IMR-90 (cell line): ENCODE results near the gene OR7G2. TPM values are rescaled to one million over a fixed set of nuclear protein-coding genes. Genes with fewer than 3 reads are reported as not detected.

ENCODE experiments used
- ATAC-seq: fragments of 200-7000 bp; cut with Tn5 transposase; 2 replicates; pipeline ENCODE4 v1.9.1; 2020; ENCODE audit warnings: low read depth, mild to moderate bottlenecking, moderate library complexity
- BruUV-seq: library from RNA; stranded (reverse); fragments of 400-500 nt; replicated peaks from 2 replicates; lab custom pipeline; 2021; lab: Mats Ljungman, UMichigan
- CTCF ChIA-PET: fragments of 300-600 bp; formaldehyde crosslinking; extraction: SDS; loops from one replicate; lab custom pipeline; 2021; ENCODE audit warnings: antibody characterized with exemption; lab: Yijun Ruan, JAX
- POLR2A ChIA-PET: fragments of 300-600 bp; sonication (Branson Sonifier 250); formaldehyde crosslinking; loops from one replicate; lab custom pipeline; 2022; ENCODE audit warnings: antibody characterized with exemption; ENCODE audit not compliant: unreplicated experiment; lab: Charles Lee
- DNase-seq: peaks from one replicate; pipeline ENCODE4 v3.0.0; 2013
- H2AFZ ChIP-seq: replicated peaks from 2 replicates; pipeline ENCODE3; 2013; ENCODE audit warnings: low read length, mild to moderate bottlenecking; ENCODE audit not compliant: poor library complexity
- H2AK5ac ChIP-seq: 2 replicates; pipeline ENCODE4 v1.6.1; 2013; ENCODE audit warnings: low read depth, low read length, inconsistent platforms
- H2AK9ac ChIP-seq: replicated peaks from 2 replicates; pipeline ENCODE3; 2013; ENCODE audit warnings: mild to moderate bottlenecking, low read depth, low read length, moderate library complexity; ENCODE audit not compliant: poor library complexity
- H2BK120ac ChIP-seq: 2 replicates; pipeline ENCODE4 v1.6.1; 2013; ENCODE audit warnings: low read depth, low read length, inconsistent platforms
- H2BK15ac ChIP-seq: 3 replicates; pipeline ENCODE4 v1.6.1; 2013; ENCODE audit warnings: low read depth, low read length, inconsistent platforms
- H2BK20ac ChIP-seq: 2 replicates; pipeline ENCODE4 v1.6.1; 2013; ENCODE audit warnings: low read depth, mild to moderate bottlenecking, inconsistent platforms, low read length, moderate library complexity
- H2BK5ac ChIP-seq: 2 replicates; pipeline ENCODE4 v1.6.1; 2013; ENCODE audit warnings: mild to moderate bottlenecking, low read depth, low read length, inconsistent platforms; ENCODE audit not compliant: poor library complexity, severe bottlenecking
- H3K14ac ChIP-seq: replicated peaks from 2 replicates; pipeline ENCODE4 v1.6.1; 2013; ENCODE audit warnings: low read depth, low read length, inconsistent platforms
- H3K18ac ChIP-seq: 2 replicates; pipeline ENCODE4 v1.6.1; 2013; ENCODE audit warnings: low read depth, low read length, control low read depth
- H3K23ac ChIP-seq: 2 replicates; pipeline ENCODE4 v1.6.1; 2013; ENCODE audit warnings: low read depth, low read length, inconsistent platforms
- H3K27ac ChIP-seq: 2 replicates; pipeline ENCODE4 v1.5.1; 2013; ENCODE audit warnings: mild to moderate bottlenecking, control low read depth, low read length; ENCODE audit not compliant: insufficient read depth
- H3K27me3 ChIP-seq: 2 replicates; pipeline ENCODE4 v1.6.1; 2013; ENCODE audit warnings: low read length; ENCODE audit not compliant: control insufficient read depth, insufficient read depth
- H3K36me3 ChIP-seq: 2 replicates; pipeline ENCODE4 v1.6.1; 2013; ENCODE audit warnings: low read length, mixed read lengths; ENCODE audit not compliant: control insufficient read depth, insufficient read depth
- H3K4ac ChIP-seq: 2 replicates; pipeline ENCODE4 v1.6.1; 2013; ENCODE audit warnings: low read depth, low read length, inconsistent platforms
- H3K4me1 ChIP-seq: 2 replicates; pipeline ENCODE4 v1.6.1; 2013; ENCODE audit warnings: low read length, mixed read lengths; ENCODE audit not compliant: control insufficient read depth, insufficient read depth
- H3K4me2 ChIP-seq: 2 replicates; pipeline ENCODE4 v1.6.1; 2013; ENCODE audit warnings: low read depth, mild to moderate bottlenecking, control low read depth, low read length, moderate library complexity
- H3K4me3 ChIP-seq: 2 replicates; pipeline ENCODE4 v1.5.1; 2013; ENCODE audit warnings: low read depth, mild to moderate bottlenecking, control low read depth, low read length, moderate library complexity; ENCODE audit not compliant: insufficient read depth
- H3K56ac ChIP-seq: 2 replicates; pipeline ENCODE4 v1.6.1; 2013; ENCODE audit warnings: low read length, inconsistent platforms; ENCODE audit not compliant: insufficient read depth; ENCODE audit errors: extremely low read depth
- H3K79me1 ChIP-seq, 2 experiments: 2 replicates each; pipeline ENCODE4 v1.6.1; 2013; ENCODE audit warnings: low read length in 2 of 2, inconsistent platforms in 1 of 2, low read depth in 1 of 2
- H3K9ac ChIP-seq: 2 replicates; pipeline ENCODE4 v1.6.1; 2013; ENCODE audit warnings: low read depth, low read length, control low read depth
- H3K9me1 ChIP-seq: 2 replicates; pipeline ENCODE4 v1.6.1; 2013; ENCODE audit warnings: low read length, inconsistent platforms; ENCODE audit not compliant: insufficient read depth
- H3K9me3 ChIP-seq: 2 replicates; pipeline ENCODE4 v1.6.1; 2013; ENCODE audit warnings: low read length; ENCODE audit not compliant: control insufficient read depth, insufficient read depth
- H4K20me1 ChIP-seq: 2 replicates; pipeline ENCODE4 v1.6.1; 2013; ENCODE audit warnings: low read length, inconsistent platforms; ENCODE audit not compliant: insufficient read depth
- H4K5ac ChIP-seq: 2 replicates; pipeline ENCODE4 v1.6.1; 2013; ENCODE audit warnings: mild to moderate bottlenecking, low read depth, low read length, control low read depth
- H4K8ac ChIP-seq, 2 experiments: 2 replicates each; pipeline ENCODE4 v1.6.1; 2013; ENCODE audit warnings: low read depth in 2 of 2, low read length in 2 of 2, control low read depth in 1 of 2, inconsistent platforms in 1 of 2
- H4K91ac ChIP-seq: 2 replicates; pipeline ENCODE4 v1.6.1; 2013; ENCODE audit warnings: low read depth, low read length, inconsistent platforms; ENCODE audit not compliant: insufficient read depth
- MAZ ChIP-seq: IDR thresholded peaks from 2 replicates; pipeline ENCODE4 v1.6.1; 2012; ENCODE audit warnings: low read depth, mild to moderate bottlenecking, low read length, improper control_type of control experiment, moderate library complexity, borderline replicate concordance
- MXI1 ChIP-seq: IDR thresholded peaks from 2 replicates; pipeline ENCODE4 v1.6.1; 2012; ENCODE audit warnings: low read depth, mild to moderate bottlenecking, low read length, moderate library complexity, borderline replicate concordance
- POLR2A ChIP-seq: IDR thresholded peaks from 2 replicates; pipeline ENCODE4 v1.6.1; 2012; ENCODE audit warnings: mild to moderate bottlenecking, low read depth, low read length
- RFX5 ChIP-seq: IDR thresholded peaks from 2 replicates; pipeline ENCODE4 v1.8.0; 2012; ENCODE audit warnings: low read depth, mild to moderate bottlenecking, low read length, moderate library complexity
- USF2 ChIP-seq: fragments of 150-350 bp; IDR thresholded peaks from 2 replicates; pipeline ENCODE4 v1.6.1; 2017; ENCODE audit warnings: mild to moderate bottlenecking, antibody characterized with exemption, low read length, low read depth
- WGBS, 2 experiments: methylation state at CpG; one replicate each; pipeline versions ENCODE4 v1.1.5 to v1.1.7; 2013; ENCODE audit warnings: missing lambda C conversion rate in 2 of 2; ENCODE audit not compliant: insufficient read length in 1 of 2; ENCODE audit errors: extremely low coverage in 2 of 2; 5-methylcytosine and 5-hydroxymethylcytosine counted together
- dilution Hi-C: fragments of 300-500 bp; cut with HindIII; formaldehyde crosslinking; loops from one replicate; pipeline ENCODE4 v1.14.3; 2018; ENCODE audit warnings: low sequenced_read_pairs; ENCODE audit not compliant: unreplicated experiment
- in situ Hi-C: fragments of 300-500 bp; cut with MboI; formaldehyde crosslinking; loops from 3 replicates; pipeline ENCODE4 v1.14.3; 2019; ENCODE audit warnings: low sequenced_read_pairs, inconsistent platforms, mixed read lengths
- intact Hi-C: fragments of 100-400 bp; cut with micrococcal nuclease; formaldehyde crosslinking; loops from 2 replicates; pipeline ENCODE4 v1.10.0; 2022
- polyA plus RNA-seq, 3 experiments: library from polyadenylated mRNA; depleted of rRNA; stranded (reverse); fragments of >200 nt; gene quantifications; 2 replicates each; pipeline ENCODE4 v1.2.3, GENCODE V29; 2012; ENCODE audit warnings: low replicate concordance in 1 of 3
- total RNA-seq: library from RNA; depleted of rRNA; stranded (reverse); fragments of >200 nt; gene quantifications from 2 replicates; pipeline ENCODE4 v1.2.3, GENCODE V29; 2012

The OR7G2 gene
- total and polyA plus RNA-seq, 2 of the 4 experiments (the other 2 are of a cell fraction): not detected

DNA sequence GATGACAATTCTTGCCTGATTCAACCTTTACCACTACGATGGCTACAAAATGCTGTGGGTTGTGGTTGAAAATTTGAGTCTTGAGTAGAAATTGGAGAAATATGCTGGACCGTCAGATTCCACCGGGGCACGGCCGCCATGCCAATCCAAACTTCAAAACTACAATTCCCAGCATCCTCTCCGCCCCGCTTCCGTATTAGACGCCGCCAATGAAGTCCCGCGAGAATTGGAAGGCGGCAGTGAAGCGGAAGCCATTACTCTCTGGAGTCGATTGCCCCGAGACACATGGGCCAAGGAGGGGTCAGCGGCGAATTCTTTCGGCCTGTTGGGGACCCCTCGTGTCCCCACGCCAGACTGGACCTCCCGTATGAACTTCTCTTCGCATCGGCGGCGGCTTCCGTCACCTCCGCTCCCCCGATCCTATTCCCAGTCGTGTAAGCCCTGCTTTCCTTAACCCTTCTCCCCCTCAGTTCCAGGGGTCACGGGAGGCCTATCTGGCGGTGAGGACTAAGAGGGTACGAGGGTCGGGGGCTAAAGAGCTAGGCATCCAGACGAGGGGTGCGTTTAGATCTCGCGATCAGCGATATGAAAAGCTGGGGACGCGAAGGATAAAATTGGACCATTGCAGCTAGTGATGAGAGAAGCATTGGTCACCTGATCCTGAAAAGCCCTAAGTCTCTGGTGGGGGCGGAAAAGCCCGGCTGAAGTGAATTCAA lies 33.0 kb upstream of the OR7G2 start, which contains the start of gene ZNF317:
TSS of gene ZNF317 (plus strand) at position 239 of the 716 bp plus-strand sequence. CDS start 15,620 bp downstream, outside the sequence.
- Histone ChIP-seq H3K4me1 (no peaks in the 10 kb centered on the region), H3K4me3 (peak within 1 kb of the TSS; percentile 88), H3K9me3 (peaks cover 8% of the 10 kb centered on the region), H3K56ac (peak within 1 kb of the TSS; percentile 84), H3K4me2 (peak within 1 kb of the TSS; percentile 89), H2AK9ac (peak within 1 kb of the TSS; percentile 91), H3K36me3 (peaks cover 3% of the 10 kb centered on the region), H3K27ac (peak within 1 kb of the TSS; percentile 93), H2AFZ (peak within 1 kb of the TSS; percentile 93), H3K23ac (peak within 1 kb of the TSS; percentile 61; the same call in 1 of the 2 replicates), H3K14ac (peak within 1 kb of the TSS; percentile 96), H2AK5ac (peak within 1 kb of the TSS; percentile 81), H2BK20ac (no peak within 1 kb of the TSS), H4K91ac (peak within 1 kb of the TSS; percentile 72), H3K18ac (peak within 1 kb of the TSS; percentile 68), H4K5ac (peak within 1 kb of the TSS; percentile 80), H2BK120ac (no peak within 1 kb of the TSS), H4K20me1 (no peaks in the 10 kb centered on the region), H3K27me3 (no peaks in the 10 kb centered on the region), H3K4ac (peak within 1 kb of the TSS; percentile 86), H4K8ac (peak within 1 kb of the TSS; percentile 98 to 99), H2BK5ac (peak within 1 kb of the TSS; percentile 70), H3K79me1 (peaks cover 0 to 5% of the 10 kb centered on the region in 2 experiments; a peak in 3 of 4 replicates), H2BK15ac (no peak within 1 kb of the TSS; the same call in 2 of the 3 replicates), H3K9me1 (no peaks in the 10 kb centered on the region), H3K9ac (peak within 1 kb of the TSS; percentile 98)
- ATAC-seq (peak; percentile 97), DNase-seq (peak; percentile 88)
- in situ Hi-C loops (loop anchor here (25.0 kb wide), 1 partner anchor 922 kb away; no protein-coding TSS in a partner anchor), intact Hi-C loops (loop anchor here (5.0 kb wide), 1 partner anchor 167 kb away; the partner anchor contains the start of gene ZNF699), dilution Hi-C loops (no loop called here)
- TF ChIP-seq MXI1: peak; percentile 49; the same call in 1 of the 2 replicates
- TF ChIP-seq MAZ: peak; percentile 12; the same call in 1 of the 2 replicates
- TF ChIP-seq RFX5: no peak
- peak; percentile 81 for TF ChIP-seq POLR2A
- TF ChIP-seq USF2: peak; percentile 73
- BruUV-seq: no TSS peak
- WGBS, 2 experiments: 3% methylated on average over 10 of the region's 43 CpGs; no CpG with 5 or more reads in 1 of the 2 experiments
- ChIA-PET CTCF (no interaction called here), POLR2A (no interaction called here)
